HG02973 (cell line): ENCODE data around the gene KCTD1.

Experiments
- ATAC-seq: cut with Tn5 transposase; IDR thresholded peaks from one replicate; pipeline ENCODE4 v1.9.1; 2021; ENCODE audit warnings: moderate library complexity; ENCODE audit not compliant: unreplicated experiment

Gene KCTD1

DNA sequence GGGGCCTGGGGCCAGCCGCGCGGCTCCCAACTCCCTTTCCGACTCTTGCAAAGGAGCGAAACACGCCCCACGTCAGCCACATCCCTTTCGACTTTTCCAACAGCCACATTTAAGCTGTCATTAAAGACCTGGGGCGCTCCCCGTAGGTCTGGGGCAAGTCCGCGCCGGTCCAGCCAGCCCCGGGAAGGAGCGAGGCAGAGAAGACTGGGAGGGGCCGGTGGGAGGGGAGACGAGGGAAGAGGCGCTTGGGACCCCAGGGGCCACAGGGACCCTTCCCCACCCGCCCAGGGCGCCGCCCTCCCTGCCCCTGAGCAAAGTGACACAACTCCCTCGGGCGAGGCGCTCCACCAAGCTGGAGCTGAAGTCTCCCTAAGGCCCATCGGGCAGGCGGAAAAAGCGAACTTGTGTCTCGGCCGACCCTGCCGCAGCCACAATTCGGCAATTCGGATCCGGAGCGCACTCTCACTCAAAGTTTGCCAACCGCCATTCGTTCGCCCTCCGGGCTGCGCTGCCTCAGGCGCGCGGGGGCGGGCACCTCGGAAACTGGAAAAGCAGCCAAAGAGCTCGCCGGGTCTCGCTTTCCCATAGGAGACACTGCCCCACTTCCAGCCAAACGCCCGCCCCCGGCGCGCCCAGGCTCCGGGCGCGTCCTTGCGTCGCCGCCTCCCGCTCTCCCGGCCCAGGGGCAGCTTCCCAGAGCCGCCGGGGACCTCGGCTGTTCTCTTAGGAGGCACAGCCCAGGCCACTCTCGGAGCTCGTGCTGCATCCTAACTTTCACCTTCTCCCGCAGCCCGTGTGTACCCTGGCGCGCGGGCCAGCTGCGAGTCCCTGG, 1.1 kb upstream of the KCTD1 start:
- no peak for ATAC-seq

DNA sequence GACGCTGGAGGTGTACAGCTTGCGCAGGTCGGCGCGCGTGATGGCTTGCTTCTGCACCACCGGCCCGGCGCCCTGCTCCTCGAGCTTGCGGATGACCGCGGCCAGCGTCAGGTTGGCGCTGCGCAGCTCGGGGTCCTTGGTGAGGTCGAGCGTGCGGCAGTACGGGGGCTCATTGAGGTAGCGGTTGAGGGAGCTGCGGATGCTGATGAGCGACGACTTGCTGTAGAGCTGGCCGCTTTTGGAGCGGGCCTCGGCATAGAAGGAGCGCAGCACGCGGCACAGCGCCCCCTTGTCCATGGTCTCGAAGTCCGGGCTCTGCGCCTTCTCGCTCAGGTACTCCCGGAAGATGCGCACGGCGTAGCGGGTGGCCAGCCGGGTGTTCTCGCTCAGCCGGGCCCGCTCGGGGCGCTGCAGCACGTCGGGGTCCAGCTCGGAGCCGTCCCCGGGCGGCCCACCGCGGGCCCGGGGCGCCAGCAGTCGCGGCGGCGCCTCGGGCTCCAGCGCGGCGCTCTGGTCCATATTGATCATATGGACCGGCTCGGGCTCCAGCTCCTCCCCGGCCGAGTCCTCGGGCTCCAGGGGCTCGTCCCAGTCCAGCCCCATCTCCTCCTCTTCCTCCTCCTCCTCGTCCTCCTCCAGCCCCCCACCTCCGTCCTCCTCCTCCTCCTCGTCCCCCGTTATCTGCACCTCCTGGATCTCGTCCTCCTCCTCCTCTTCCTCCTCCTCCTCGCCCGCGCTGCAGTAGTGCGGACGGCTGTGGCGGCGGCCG, 523 bp downstream of the KCTD1 start:
- peak; percentile 53 for ATAC-seq

DNA sequence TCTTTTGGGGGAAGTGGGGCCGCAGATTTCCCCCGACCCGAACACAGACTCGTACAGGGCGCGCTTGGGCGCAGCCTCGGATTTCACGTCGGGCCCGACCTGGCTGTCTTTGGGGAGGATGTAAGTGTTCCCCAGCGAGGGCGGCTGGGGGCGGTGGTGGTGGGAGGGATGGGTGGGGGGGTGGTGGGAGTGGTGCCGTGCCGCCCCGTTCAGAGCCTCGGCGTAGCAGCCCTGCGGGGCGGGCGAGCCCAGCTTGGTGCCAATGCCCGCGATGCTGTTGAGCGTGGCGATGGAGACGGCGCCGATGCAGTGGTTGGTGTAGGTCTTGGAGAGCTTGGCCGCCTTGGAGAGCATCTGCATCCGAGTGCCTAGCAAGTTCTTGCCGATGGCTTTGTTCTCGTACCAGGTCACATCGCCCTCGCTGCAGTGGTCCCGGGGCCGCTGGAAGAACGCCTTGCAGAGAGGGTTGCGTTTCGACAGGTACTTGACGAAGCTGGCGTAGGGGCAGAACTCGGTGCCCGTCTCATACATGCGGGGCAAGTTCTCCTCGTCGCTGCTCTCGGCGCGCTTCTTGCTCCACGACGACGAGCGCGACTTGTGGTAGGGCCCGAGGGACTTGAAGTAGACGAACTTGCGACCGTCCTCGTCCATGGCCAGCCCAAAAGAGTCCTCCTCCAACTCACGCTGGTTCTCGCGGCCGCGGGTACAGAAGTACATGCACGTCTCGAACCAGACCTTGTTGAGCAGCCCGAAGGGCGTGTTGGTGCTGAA, 1.3 kb downstream of the KCTD1 start:
- no peak for ATAC-seq

DNA sequence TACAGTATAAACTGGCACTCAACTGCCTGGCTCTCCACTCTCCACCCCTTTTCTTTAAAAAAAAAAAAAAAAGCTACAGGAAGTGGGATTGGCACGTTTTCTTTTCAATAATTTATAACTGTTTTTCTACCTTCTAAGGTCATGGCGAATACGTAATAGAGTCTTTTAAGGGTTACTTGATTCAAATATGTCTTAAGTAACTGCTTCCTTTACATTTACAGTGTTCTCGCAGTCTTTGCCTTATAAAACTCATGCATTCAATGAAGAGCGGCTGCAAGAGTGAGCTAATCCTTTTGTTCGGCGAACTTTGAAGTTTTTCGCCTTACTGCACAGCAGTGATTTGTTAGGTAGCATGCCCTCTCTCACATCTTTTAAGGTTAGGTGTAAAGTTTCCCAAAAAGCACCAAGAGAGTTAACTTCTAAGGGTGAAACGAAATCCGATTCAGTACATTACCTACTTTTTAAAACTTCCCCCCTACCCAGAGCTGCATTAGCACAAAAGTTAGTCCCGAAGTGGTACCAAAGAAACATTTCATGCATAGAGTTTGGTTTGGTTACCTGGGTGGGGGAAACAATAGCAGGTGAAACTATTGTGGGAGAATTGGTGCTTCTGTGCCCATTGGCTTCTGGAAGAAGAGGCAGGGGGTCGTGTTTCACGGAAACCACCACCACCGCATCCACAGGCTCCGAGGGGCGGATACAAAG, 2.0 kb downstream of the KCTD1 start:
- no peak for ATAC-seq

DNA sequence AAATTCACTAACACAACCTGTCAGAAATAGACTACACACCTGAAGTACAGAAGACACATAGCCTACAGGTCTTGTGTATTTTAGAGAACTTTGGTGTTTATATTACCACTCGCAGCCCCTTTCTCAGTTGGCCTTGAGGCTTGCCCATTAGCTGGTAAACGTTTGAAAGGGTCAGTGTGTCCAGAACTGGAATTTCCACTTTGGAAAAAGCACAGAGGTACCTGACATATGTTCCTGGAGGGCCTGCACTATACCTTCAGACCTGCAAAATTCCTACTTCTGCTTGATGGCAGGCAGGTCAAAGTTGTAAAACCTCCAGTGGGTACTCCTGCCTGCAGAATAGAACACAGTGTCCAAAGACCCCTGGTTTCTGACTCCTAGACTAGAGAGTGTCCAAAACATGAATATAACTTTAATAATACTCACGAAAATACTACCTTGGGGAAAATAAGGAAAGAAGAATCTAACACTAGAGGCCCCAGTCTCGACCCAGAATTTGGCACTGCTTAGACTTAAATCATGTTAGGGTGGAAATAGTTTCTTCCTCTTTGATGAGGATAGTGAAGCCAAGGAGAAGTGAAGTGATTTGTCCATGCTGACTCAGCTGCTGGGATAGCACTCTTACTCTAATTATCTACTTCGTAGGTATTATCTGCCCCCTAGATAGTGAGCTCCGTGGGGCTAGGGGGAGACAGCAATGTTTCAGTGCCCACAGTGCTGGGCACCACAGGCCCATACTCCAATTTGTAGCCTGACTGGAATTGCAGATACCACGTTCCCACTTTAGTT, 2.8 kb downstream of the KCTD1 start:
- ATAC-seq, result no peak

DNA sequence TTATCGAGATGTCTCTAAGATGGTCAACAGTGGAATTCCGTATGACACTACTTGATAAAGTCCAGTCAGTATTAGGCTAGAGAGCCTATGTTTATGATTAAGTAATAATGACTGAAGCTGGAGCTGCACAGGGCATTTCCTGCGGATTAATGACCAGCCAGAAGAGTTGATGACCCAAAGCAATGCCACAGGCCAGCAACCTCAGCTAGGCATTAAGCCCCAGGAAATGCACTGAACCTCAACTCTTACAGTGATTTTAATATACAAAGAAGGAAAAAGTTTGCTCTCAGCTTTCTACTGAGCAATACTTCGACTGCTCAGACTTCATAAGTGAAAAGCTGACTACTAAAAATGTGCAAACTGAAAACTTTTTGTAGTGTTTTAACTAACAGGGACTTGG, 3.9 kb downstream of the KCTD1 start:
- ATAC-seq, result no peak

DNA sequence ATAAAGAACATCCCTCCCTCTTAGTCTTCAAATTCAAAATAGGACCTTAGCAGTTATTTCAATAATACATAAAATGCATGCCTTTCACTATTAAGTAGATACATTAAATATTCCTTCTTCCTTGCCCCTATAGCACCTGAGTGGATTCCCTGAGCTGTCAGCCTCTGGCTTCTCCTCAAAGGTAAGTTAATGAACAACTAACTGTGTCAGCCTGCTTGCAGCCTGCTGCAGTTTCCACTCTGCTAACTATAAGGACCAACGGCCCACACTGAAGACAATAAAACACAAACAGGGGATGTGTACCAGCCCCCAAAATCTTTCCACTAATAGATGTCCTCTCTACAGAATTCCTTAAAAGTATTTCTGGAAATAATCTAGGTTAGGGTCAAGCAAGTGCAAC, 5.0 kb downstream of the KCTD1 start:
- ATAC-seq, result no peak

DNA sequence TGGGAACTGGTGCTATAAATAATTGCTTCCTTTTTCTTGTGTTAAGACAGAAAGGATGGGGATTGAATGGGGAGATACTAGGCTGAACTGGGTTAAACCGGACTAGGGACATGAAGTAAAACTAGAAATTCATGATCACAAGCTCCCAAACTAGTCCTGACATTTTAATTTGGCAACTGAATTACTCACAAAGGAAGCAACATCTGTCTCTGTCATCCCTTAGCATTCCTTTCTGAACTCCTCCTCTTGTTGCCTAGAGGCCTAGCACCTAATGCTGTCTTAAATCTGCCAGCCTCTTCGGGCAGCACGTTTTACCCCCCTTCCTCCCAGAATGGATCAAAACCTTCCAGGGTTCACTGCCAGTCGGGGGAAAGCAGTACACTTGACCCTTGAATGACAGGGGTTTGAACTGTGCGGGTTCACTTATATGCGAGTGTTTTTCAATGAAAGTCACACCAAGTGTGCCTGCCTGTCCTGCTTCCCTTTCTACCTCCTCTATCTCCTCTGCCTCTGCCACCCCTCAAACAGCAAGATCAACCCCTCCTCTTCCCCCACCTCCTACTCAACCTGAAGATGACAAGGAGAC, 8.2 kb downstream of the KCTD1 start:
- no peak for ATAC-seq

DNA sequence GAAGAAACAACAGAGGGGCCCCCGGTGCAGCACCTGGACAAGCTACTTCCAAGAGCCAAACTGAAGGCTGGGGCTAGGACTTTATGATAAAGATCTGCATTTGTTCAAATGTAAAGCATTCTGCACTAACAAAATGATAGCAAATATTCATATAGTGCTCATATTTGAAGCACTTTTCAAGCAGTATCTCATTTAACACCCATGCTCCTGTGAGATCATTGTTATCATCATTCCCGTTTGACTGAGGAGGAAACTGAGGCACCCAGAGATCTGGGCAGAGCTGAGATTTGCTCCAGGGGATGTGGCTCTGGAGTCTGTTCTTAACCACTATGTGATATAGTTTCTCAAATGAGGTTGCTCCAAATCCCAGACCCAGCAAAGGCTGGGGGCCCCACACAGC, 9.8 kb downstream of the KCTD1 start:
- no peak for ATAC-seq

DNA sequence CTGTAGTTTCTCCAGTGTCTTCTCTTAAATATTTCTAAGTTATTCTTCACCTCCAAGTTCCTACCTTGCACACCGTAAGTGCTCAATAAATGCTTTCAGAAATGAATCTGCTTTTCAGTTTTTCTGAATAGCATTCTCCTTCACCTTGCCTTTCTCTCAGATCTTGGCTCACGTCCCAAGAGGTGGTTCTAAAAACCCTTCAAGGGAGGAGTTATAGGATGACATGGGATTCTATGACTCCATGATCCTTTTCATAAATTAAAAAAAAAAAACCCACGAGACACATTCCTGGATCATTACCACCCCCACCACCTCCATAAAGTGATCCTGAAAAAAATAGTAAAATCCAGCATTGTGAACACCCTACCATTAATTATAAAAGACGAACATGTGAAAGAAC, 11.7 kb downstream of the KCTD1 start:
- ATAC-seq, result no peak

DNA sequence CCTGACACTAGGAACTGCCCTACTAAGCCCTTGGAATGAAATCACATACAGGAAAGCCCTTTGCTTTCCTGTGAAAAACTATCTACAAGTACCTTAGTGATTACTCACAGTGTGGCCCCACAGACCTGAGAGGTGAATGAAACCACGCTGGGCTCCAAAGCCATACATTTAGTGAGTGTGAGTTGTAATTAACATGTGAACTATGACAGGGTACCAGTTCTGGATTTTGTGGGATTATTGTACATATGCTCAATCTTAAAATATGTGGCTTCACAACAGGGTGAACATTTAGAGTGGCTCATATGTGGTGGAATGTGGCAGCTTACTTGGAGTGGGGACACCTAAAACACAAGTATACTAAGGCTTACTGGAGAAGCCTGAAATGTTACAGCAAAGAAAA, 12.3 kb downstream of the KCTD1 start:
- no peak for ATAC-seq

DNA sequence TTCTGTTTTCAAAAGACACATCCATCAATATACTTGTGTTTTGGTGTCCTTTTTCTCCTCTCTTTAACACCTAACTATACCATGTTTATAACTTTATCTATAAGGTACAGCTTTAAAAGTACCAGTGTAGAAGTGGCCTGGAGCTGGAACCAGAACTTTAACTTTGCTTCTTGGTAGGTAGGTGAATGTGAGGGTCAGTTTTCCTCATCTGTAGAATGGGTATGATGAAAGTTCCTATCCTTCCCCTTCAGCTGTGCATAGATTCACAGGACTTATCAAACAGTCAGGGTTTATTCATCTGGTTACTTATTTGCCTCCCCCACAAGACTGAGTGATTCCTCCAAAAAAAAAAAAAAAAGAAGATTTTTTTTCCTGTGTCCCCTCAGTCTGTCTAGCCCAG, 12.7 kb downstream of the KCTD1 start:
- ATAC-seq, result no peak

DNA sequence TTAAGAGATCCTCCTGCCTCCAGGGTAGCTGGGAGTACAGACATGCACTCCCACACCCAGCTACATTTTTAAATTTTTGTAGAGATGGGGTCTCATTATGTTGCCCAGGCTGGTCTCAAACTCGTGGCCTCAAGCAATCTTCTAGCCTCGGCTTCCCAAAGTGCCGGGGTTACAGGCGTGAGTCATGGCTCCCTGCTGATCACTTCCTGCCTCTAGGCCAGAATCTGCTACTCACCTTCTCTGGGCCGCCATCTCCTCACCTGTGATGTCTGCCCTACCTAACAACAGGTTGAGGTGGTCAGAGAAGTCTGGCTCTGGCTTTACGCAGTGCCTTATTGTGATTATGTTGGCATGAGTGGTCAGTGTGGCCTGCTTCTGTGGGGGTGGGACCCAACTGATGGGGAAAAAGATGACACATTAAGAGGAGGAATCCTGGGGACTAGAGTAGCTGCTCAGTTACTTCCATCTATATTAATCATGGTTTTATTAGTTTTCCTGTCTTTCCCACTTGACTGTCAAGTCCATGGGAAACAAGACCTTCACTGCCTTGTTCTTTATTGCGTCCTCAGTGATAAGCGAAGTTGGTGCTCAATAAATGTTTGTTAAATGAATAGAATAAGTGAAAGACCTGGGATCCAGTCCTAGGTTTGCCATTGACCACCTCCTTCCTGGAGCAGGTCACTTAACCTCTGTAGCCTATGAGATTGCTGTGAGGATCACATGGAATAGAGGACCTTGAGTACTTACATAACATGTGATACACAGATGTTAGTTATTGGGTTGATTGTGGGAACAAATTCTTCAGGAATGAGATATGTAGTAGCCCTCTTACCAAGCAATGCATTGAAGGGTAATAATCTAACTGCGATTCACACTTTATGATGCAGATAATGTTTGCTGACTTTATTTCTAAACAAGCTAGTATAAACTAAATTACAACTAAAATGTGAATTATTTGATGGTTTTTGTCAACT, 15.7 kb downstream of the KCTD1 start:
- no peak for ATAC-seq

DNA sequence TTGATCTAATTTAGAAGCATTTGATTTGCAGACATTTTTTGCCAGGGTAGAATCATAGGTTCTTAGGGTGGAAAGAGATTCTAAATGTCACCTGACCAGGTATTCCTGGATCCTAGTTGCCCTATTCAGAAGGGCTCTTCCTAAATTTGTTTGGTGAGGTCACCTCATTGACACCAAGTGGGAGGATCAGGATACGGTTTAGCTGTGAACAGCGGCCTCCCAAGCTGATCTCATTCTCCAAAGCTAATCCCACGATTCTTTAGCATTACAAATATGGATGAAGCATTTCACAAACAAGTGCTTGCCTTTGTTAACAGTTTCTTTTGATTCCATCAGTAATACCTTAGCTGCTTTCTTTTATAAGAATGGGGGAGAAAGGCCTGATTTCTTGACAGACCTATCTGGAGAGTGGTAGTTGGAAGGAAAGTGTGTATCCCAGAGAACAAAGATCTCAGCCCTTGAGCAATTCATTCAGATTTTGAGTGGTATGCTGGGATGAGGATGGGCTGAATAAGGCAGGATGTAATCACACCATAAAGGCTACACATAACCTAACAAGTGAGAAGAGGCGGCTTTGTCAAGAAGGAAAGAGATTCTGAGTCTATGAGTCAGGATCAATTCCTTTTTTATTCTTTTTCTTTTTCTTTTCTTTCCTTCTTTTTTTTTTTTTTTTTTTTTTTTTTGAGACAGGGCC, 16.6 kb downstream of the KCTD1 start:
- no peak for ATAC-seq

DNA sequence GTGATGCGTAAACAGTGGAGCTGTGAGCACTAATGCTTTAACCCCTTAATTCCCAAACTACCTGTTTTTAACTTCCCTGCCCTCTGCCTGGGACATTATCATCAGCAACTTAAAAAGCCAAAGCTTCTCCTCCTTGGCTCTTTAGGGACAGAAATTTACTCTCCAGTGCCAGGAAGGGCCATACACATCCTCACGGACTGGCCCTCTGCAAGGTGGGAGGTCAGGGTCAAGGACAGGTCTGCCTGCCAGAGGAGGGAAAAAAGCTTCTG, 21.5 kb downstream of the KCTD1 start:
- no peak for ATAC-seq

DNA sequence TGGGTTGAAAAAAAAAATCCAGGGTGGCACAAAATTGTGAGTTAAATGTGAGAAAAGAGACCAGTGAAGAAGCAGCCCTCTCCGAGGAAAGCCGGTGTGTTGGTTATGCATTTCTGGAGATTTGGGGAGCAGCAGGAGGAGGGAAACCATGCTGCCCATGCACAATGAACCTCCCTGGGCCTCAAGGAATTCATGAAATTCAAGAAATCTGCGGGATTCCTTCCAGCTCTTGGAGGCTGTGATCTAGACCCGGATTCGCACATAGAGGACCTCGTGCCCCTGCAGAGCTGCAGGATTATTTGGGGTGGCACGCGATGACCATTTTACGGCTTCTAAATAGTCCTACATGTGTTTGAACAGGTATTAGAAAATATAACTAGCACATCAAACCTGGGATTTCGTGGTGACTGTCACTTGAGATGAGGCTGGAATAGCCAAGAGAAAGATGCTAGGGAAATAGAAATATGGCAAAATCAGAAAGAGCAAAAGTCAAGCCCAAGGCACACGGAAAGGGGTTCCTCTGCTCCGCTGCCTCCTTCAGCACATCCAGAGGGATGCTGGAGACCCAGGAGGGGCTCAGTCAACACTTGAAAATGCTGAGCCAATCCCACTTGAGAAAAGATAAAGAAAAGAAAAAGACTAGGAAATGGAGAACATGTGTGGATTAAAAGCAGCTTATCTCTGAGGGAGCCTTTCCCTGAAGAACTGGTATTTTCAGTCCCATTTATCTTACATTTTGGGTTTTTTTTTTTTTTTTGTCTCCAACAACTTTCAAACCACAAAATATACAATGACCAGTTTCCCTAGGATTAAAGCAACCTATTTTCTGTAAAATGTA, 22.0 kb downstream of the KCTD1 start:
- no peak for ATAC-seq

DNA sequence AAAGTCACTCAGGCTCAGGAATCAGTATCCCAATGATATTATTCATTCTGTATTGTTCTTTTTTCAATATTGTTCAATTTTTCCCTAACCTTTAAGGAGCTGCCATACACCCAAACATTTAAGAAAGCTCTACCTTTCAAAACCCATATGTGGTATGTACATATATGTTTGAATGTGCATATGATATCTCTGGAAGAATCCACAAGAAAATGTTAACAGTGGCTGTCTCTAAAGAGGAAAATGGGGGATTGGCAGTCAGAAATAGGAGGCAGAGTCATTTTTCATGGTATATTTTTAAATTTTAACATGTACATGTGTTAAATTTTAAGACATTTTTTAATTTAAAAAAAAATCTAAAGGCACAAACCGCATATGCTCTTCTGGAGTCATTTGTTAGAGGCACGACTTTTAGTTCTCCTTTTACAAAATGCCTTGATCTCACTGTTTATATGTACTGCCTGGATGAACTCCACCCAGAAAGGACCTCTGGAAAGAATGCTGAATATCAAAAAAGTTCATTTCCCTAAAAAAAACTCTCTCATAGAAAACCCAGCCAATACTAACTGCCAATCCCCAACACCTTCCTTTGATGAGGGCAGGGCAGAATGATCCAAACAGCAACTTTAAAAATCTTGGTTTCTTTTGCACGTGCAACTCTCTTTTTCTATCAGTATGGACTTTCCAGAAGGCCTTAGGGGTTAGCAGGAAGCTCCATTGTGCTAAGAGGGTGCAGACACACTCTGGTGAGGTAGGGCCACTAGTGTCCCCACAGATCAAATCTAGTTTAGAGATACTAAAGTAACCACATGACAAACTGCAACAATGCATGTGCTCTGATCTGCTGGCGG, 23.6 kb downstream of the KCTD1 start:
- no peak for ATAC-seq
